H1 (cell line): Measurements from ENCODE around the gene DTNB. TPM values are rescaled to one million over a fixed set of nuclear protein-coding genes. Genes with fewer than 3 reads are reported as not detected.

ENCODE experiments used
- CTCF ChIA-PET: fragments of 300-600 bp; sonication (Branson Sonifier 250); formaldehyde crosslinking; loops from one replicate; lab custom pipeline; 2021; ENCODE audit not compliant: partially characterized antibody; lab: Charles Lee
- POLR2A ChIA-PET: fragments of 300-600 bp; sonication (Branson Sonifier 250); formaldehyde crosslinking; loops from one replicate; lab custom pipeline; 2021; ENCODE audit warnings: inconsistent platforms; ENCODE audit not compliant: partially characterized antibody; lab: Charles Lee
- DNase-seq, 2 experiments: peaks; one replicate each; pipeline versions ENCODE4 v3.0.0 to v3.0.0-alpha.2; 2010 to 2022; ENCODE audit warnings: low spot score in 2 of 2, low read depth in 1 of 2, mixed read lengths in 1 of 2
- FAIRE-seq: peaks from 2 replicates; lab custom pipeline; 2011; peaks lifted over from hg19 to GRCh38; lab: Jason Lieb, UNC
- H2AFZ ChIP-seq: 2 replicates; pipeline ENCODE4 v1.8.1; 2012; ENCODE audit warnings: low read length, inconsistent platforms
- H2AK5ac ChIP-seq: 2 replicates; pipeline ENCODE4 v1.6.1; 2013; ENCODE audit warnings: low read depth, low read length
- H2BK120ac ChIP-seq: replicated peaks from 2 replicates; pipeline ENCODE3; 2013; ENCODE audit warnings: low read depth, low read length, inconsistent platforms
- H2BK12ac ChIP-seq: 2 replicates; pipeline ENCODE4 v1.6.1; 2013; ENCODE audit warnings: low read depth, low read length
- H2BK15ac ChIP-seq: 2 replicates; pipeline ENCODE4 v1.6.1; 2013; ENCODE audit warnings: low read length
- H2BK20ac ChIP-seq: 2 replicates; pipeline ENCODE4 v1.6.1; 2013; ENCODE audit warnings: low read length
- H2BK5ac ChIP-seq: 2 replicates; pipeline ENCODE4 v1.6.1; 2013; ENCODE audit warnings: low read depth, low read length
- H3K14ac ChIP-seq: 2 replicates; pipeline ENCODE4 v1.6.1; 2013; ENCODE audit warnings: inconsistent platforms; ENCODE audit not compliant: insufficient read length
- H3K18ac ChIP-seq: 2 replicates; pipeline ENCODE4 v1.6.1; 2013; ENCODE audit warnings: low read length; ENCODE audit errors: extremely low read depth
- H3K23ac ChIP-seq: 2 replicates; pipeline ENCODE4 v1.6.1; 2013; ENCODE audit warnings: inconsistent platforms; ENCODE audit not compliant: insufficient read length
- H3K23me2 ChIP-seq: 2 replicates; pipeline ENCODE4 v1.6.1; 2013; ENCODE audit warnings: low read depth, low read length
- H3K27ac ChIP-seq: 2 replicates; pipeline ENCODE4 v1.6.1; 2011; ENCODE audit warnings: low read depth, low read length, inconsistent platforms
- H3K27me3 ChIP-seq, 4 experiments: replicated peaks in 1 of 4; 1 replicate in 1 of 4; 2 replicates in 3 of 4; pipeline versions ENCODE4 v1.6.1 to v1.8.1; 2011 to 2013; ENCODE audit warnings: low read length in 3 of 4, mild to moderate bottlenecking in 3 of 4, inconsistent platforms in 2 of 4, mixed read lengths in 2 of 4, moderate library complexity in 1 of 4; ENCODE audit not compliant: control insufficient read depth in 3 of 4, insufficient read depth in 3 of 4; ENCODE audit errors: extremely low read depth in 1 of 4
- H3K36me3 ChIP-seq, 4 experiments: 2 replicates each; pipeline versions ENCODE4 v1.6.1 to v1.8.1; 2011 to 2013; ENCODE audit warnings: mild to moderate bottlenecking in 4 of 4, low read length in 3 of 4, moderate library complexity in 2 of 4, control low read depth in 1 of 4, inconsistent platforms in 1 of 4; ENCODE audit not compliant: insufficient read depth in 4 of 4, control insufficient read depth in 2 of 4
- H3K4ac ChIP-seq: replicated peaks from 2 replicates; pipeline ENCODE3; 2013; ENCODE audit warnings: low read length, low read depth, mixed read lengths, inconsistent platforms; ENCODE audit not compliant: insufficient read length
- H3K4me1 ChIP-seq, 4 experiments: replicated peaks in 1 of 4; 1 replicate in 1 of 4; 2 replicates in 3 of 4; pipeline versions ENCODE4 v1.6.1 to v1.8.1; 2011 to 2013; ENCODE audit warnings: low read length in 3 of 4, inconsistent platforms in 2 of 4, mixed read lengths in 1 of 4; ENCODE audit not compliant: insufficient read depth in 4 of 4, control insufficient read depth in 3 of 4
- H3K4me2 ChIP-seq, 2 experiments: 2 replicates each; pipeline versions ENCODE4 v1.6.1 to v1.8.1; 2011 to 2013; ENCODE audit warnings: low read depth in 2 of 2, low read length in 2 of 2, control low read depth in 1 of 2, inconsistent platforms in 1 of 2, mild to moderate bottlenecking in 1 of 2; ENCODE audit not compliant: insufficient read depth in 1 of 2
- H3K4me3 ChIP-seq, 4 experiments: fragments of 200-600, 300-600 bp in 1 of 4; sonication (generic), shearing (Covaris generic), sonication (Bioruptor Twin) in 1 of 4; 2 replicates each; pipeline versions ENCODE4 v1.5.1 to v1.8.1; 2011 to 2016; ENCODE audit warnings: low read length in 4 of 4, low read depth in 3 of 4, control low read depth in 2 of 4, inconsistent platforms in 2 of 4, mild to moderate bottlenecking in 2 of 4, mixed read lengths in 1 of 4, moderate library complexity in 1 of 4; ENCODE audit not compliant: insufficient read depth in 2 of 4; ENCODE audit errors: extremely low read depth in 1 of 4
- H3K56ac ChIP-seq: replicated peaks from 2 replicates; pipeline ENCODE3; 2013; ENCODE audit warnings: low read depth, mild to moderate bottlenecking, mixed read lengths, low read length, inconsistent platforms; ENCODE audit not compliant: insufficient read length
- H3K79me1 ChIP-seq: 2 replicates; pipeline ENCODE4 v1.6.1; 2013; ENCODE audit warnings: low read depth, low read length, control low read depth
- H3K79me2 ChIP-seq, 2 experiments: 2 replicates each; pipeline versions ENCODE4 v1.6.1 to v1.8.1; 2012 to 2013; ENCODE audit warnings: low read length in 2 of 2, mild to moderate bottlenecking in 2 of 2, inconsistent platforms in 1 of 2; ENCODE audit not compliant: insufficient read depth in 2 of 2, control insufficient read depth in 1 of 2
- H3K9ac ChIP-seq, 4 experiments: replicated peaks in 1 of 4; 1 replicate in 1 of 4; 2 replicates in 3 of 4; pipeline versions ENCODE4 v1.6.1 to v1.8.1; 2011 to 2013; ENCODE audit warnings: low read depth in 3 of 4, low read length in 3 of 4, control low read depth in 2 of 4, mild to moderate bottlenecking in 2 of 4, moderate library complexity in 2 of 4, inconsistent platforms in 1 of 4; ENCODE audit errors: extremely low read depth in 1 of 4
- H3K9me3 ChIP-seq, 2 experiments: 2 replicates each; pipeline versions ENCODE4 v1.6.1 to v1.8.1; 2012 to 2013; ENCODE audit warnings: mild to moderate bottlenecking in 2 of 2, moderate library complexity in 2 of 2, control low read depth in 1 of 2, inconsistent platforms in 1 of 2, low read depth in 1 of 2, low read length in 1 of 2, mixed read lengths in 1 of 2; ENCODE audit not compliant: insufficient read depth in 2 of 2
- H4K20me1 ChIP-seq, 2 experiments: replicated peaks in 1 of 2; 2 replicates each; pipeline versions ENCODE3 to v1.8.1; 2011 to 2013; ENCODE audit warnings: inconsistent platforms in 2 of 2, low read length in 2 of 2, mild to moderate bottlenecking in 1 of 2; ENCODE audit not compliant: insufficient read depth in 2 of 2, control insufficient read depth in 1 of 2
- H4K5ac ChIP-seq: 2 replicates; pipeline ENCODE4 v1.6.1; 2013; ENCODE audit warnings: low read length, low read depth, mixed read lengths, inconsistent platforms; ENCODE audit not compliant: insufficient read length
- H4K8ac ChIP-seq: 2 replicates; pipeline ENCODE4 v1.8.0; 2013; ENCODE audit warnings: mild to moderate bottlenecking, moderate library complexity, low read length, inconsistent platforms; ENCODE audit not compliant: insufficient read depth; ENCODE audit errors: extremely low read depth
- H4K91ac ChIP-seq: replicated peaks from 2 replicates; pipeline ENCODE3; 2013; ENCODE audit warnings: low read length, mixed read lengths, inconsistent platforms; ENCODE audit not compliant: insufficient read length
- CBX8 ChIP-seq: fragments of 300-800, 300-1000 bp; sonication (generic); IDR thresholded peaks from 2 replicates; pipeline ENCODE4 v1.7.1; 2016; ENCODE audit warnings: low read depth, low read length, borderline replicate concordance
- CEBPB ChIP-seq: IDR thresholded peaks from 2 replicates; pipeline ENCODE4 v1.6.1; 2012; ENCODE audit warnings: low read depth, low read length
- CHD2 ChIP-seq: IDR thresholded peaks from 2 replicates; pipeline ENCODE4 v1.6.1; 2012; ENCODE audit warnings: low read length, improper control_type of control experiment
- EGR1 ChIP-seq: IDR thresholded peaks from 2 replicates; pipeline ENCODE4 v1.6.1; 2011; ENCODE audit warnings: low read depth, low read length, borderline replicate concordance
- EP300 ChIP-seq, 2 experiments: IDR thresholded peaks; 1 replicate in 1 of 2; 2 replicates in 1 of 2; pipeline ENCODE4 v1.6.1; 2011 to 2012; ENCODE audit warnings: low read depth in 2 of 2, low read length in 2 of 2, mild to moderate bottlenecking in 2 of 2, borderline replicate concordance in 1 of 2, inconsistent platforms in 1 of 2, moderate library complexity in 1 of 2
- HDAC6 ChIP-seq: IDR thresholded peaks from one replicate; pipeline ENCODE4 v1.7.1; 2012; ENCODE audit warnings: low read depth, mild to moderate bottlenecking, inconsistent platforms, low read length, moderate library complexity
- KDM5A ChIP-seq: fragments of 200-600 bp; IDR thresholded peaks from 2 replicates; pipeline ENCODE4 v1.7.1; 2012; ENCODE audit warnings: mild to moderate bottlenecking, low read length, inconsistent platforms, mixed read lengths
- PHF8 ChIP-seq: fragments of 200-600 bp; sonication (generic); conservative IDR thresholded peaks from 2 replicates; pipeline ENCODE4 v1.7.1; 2012; ENCODE audit warnings: low read depth, mild to moderate bottlenecking, inconsistent platforms, low read length, moderate library complexity
- RAD21 ChIP-seq, 2 experiments: IDR thresholded peaks in 1 of 2; conservative IDR thresholded peaks in 1 of 2; 2 replicates each; pipeline ENCODE4 v1.6.1; 2011; ENCODE audit warnings: low read depth in 2 of 2, low read length in 2 of 2, improper control_type of control experiment in 1 of 2, inconsistent platforms in 1 of 2, mild to moderate bottlenecking in 1 of 2, moderate library complexity in 1 of 2
- RBBP5 ChIP-seq: IDR thresholded peaks from 2 replicates; pipeline ENCODE4 v1.7.1; 2012; ENCODE audit warnings: low read depth, mild to moderate bottlenecking, inconsistent platforms, low read length, moderate library complexity, borderline replicate concordance
- RXRA ChIP-seq: IDR thresholded peaks from 2 replicates; pipeline ENCODE4 v1.6.1; 2011; ENCODE audit warnings: low read depth, mild to moderate bottlenecking, low read length, moderate library complexity; ENCODE audit not compliant: insufficient read depth
- SP1 ChIP-seq: IDR thresholded peaks from 2 replicates; pipeline ENCODE4 v1.6.1; 2011; ENCODE audit warnings: low read depth, low read length
- SP4 ChIP-seq: IDR thresholded peaks from 2 replicates; pipeline ENCODE4 v1.6.1; 2012; ENCODE audit warnings: low read length, inconsistent platforms
- ZNF274 ChIP-seq: IDR thresholded peaks from 2 replicates; pipeline ENCODE4 v1.7.0; 2012; ENCODE audit warnings: low read length, borderline replicate concordance; ENCODE audit errors: extremely low read depth
- WGBS, 2 experiments: shearing (Covaris generic) in 1 of 2; methylation state at CpG; one replicate each; pipeline versions ENCODE4 v1.1.6 to v1.1.7; 2013 to 2015; ENCODE audit warnings: low lambda C conversion rate in 2 of 2, mixed read lengths in 2 of 2, inconsistent platforms in 1 of 2, low coverage in 1 of 2, missing lambda C conversion rate in 1 of 2; ENCODE audit not compliant: insufficient replicate concordance in 2 of 2, insufficient coverage in 1 of 2, insufficient read length in 1 of 2; ENCODE audit errors: extremely low coverage in 1 of 2, missing lambda C conversion rate in 1 of 2; 5-methylcytosine and 5-hydroxymethylcytosine counted together
- polyA plus RNA-seq, 7 experiments: library from polyadenylated mRNA; depleted of rRNA in 3 of 7; stranded (reverse) in 5 of 7; unstranded in 2 of 7; fragments of >200 nt in 5 of 7; fragments of 200-250 nt in 2 of 7; gene quantifications; 1 replicate in 5 of 7; 2 replicates in 1 of 7; 4 replicates in 1 of 7; pipeline versions ENCODE4 v1.2.1 to v1.2.3, GENCODE V29; 2011 to 2013; ENCODE audit warnings: missing spikeins in 2 of 7, mixed read lengths in 2 of 7
- total RNA-seq: library from RNA; stranded (reverse); fragmentation: NEBNext Ultra II Directional; extraction: Animal tissue kit (Norgen Biotek cat#: 25700); gene quantifications from 2 replicates; pipeline ENCODE4 v1.2.1, GENCODE V29; 2021

The DTNB gene
- total and polyA plus RNA-seq, 2 of the 8 experiments (the other 6 are each of a cell fraction or from before 2014, with no cell fraction given), result 39.6 to 49.5 TPM

DNA sequence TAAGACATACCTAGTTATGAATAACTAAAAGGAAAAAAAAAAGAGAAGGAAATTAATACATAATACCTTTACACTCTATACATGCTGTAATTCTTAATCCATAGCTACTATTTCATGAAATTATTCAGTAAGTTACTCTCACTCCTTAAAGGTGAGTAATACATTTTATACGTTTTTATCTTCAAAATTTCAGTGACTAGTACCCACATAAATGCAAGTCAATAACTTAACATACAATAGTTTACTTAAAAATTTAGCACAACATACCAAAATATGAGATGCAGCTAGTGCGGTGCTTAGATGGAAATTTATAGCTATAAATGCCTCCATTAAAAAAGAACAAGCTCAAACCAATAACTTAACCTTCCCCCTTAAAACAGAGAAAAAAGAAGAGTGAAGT lies 36.0 kb upstream of the DTNB start:
- no peak overlapping the region for H4K91ac ChIP-seq
- H3K36me3 ChIP-seq, result no peaks in the 10 kb centered on the region
- H3K4ac ChIP-seq, result no peak overlapping the region
- no peak for FAIRE-seq
- CTCF ChIA-PET, result interaction anchor here (1.3 to 5.2 kb wide), 3 partner anchors 9 to 102 kb away, joined by 3 to 46 read pairs (median 16); no protein-coding TSS in a partner anchor
- H3K27me3 ChIP-seq, result no peaks in the 10 kb centered on the region
- H4K8ac ChIP-seq, result no peak overlapping the region
- H3K79me1 ChIP-seq, result no peaks in the 10 kb centered on the region
- no peak overlapping the region for H2BK12ac ChIP-seq
- H2BK15ac ChIP-seq, result no peak overlapping the region
- no peak overlapping the region for H2BK5ac ChIP-seq
- no peak overlapping the region for H4K5ac ChIP-seq
- H3K14ac ChIP-seq, result no peak overlapping the region
- H3K18ac ChIP-seq, result no peak overlapping the region
- DNase-seq, result no peak
- no peak overlapping the region for H3K4me3 ChIP-seq
- H3K23me2 ChIP-seq, result no peaks in the 10 kb centered on the region
- no peak overlapping the region for H2AFZ ChIP-seq
- H4K20me1 ChIP-seq, result no peaks in the 10 kb centered on the region
- H3K27ac ChIP-seq, result no peak overlapping the region
- no peak overlapping the region for H3K4me2 ChIP-seq
- POLR2A ChIA-PET, result no interaction called here
- no peak overlapping the region for H3K56ac ChIP-seq
- peaks cover 0 to 5% of the 10 kb centered on the region in 2 experiments; a peak in 1 of 4 replicates for H3K9me3 ChIP-seq
- no peak overlapping the region for H2BK120ac ChIP-seq
- no peaks in the 10 kb centered on the region for H3K4me1 ChIP-seq
- WGBS, 2 experiments, result 89% methylated on average over 2 of the region's 2 CpGs; no CpG with 5 or more reads in 1 of the 2 experiments
- H3K9ac ChIP-seq, result no peak overlapping the region
- H2BK20ac ChIP-seq, result no peak overlapping the region
- no peaks in the 10 kb centered on the region for H3K79me2 ChIP-seq
- H3K23ac ChIP-seq, result no peak overlapping the region
- H2AK5ac ChIP-seq, result no peak overlapping the region
- no peak for TF ChIP-seq CHD2
- TF ChIP-seq SP4, result no peak
- TF ChIP-seq RXRA, result no peak
- no peak for TF ChIP-seq PHF8
- TF ChIP-seq EGR1, result no peak
- TF ChIP-seq RAD21 (IDR thresholded peaks at IDR 0.05 in 1 of 2, conservative IDR thresholded peaks at IDR 0.05 in 1 of 2; ENCODE audit: low read depth in 2 of 2, low read length in 2 of 2), result no peak
- TF ChIP-seq KDM5A, result no peak
- no peak for TF ChIP-seq CEBPB
- TF ChIP-seq CBX8, result no peak
- TF ChIP-seq ZNF274, result no peak
- TF ChIP-seq EP300 (IDR thresholded peaks at IDR 0.05; ENCODE audit: borderline replicate concordance in 1 of 2, low read depth in 2 of 2, low read length in 2 of 2), result no peak
- no peak for TF ChIP-seq RBBP5
- no peak for TF ChIP-seq SP1
- TF ChIP-seq HDAC6, result no peak
